Measurements from ENCODE around the gene PTPRF. TPM values are rescaled to one million over a fixed set of nuclear protein-coding genes. Genes with fewer than 3 reads are reported as not detected.

Gene PTPRF
- total RNA-seq, 4 donors from 2014 or later, result 104 to 243 (median 112) TPM

DNA sequence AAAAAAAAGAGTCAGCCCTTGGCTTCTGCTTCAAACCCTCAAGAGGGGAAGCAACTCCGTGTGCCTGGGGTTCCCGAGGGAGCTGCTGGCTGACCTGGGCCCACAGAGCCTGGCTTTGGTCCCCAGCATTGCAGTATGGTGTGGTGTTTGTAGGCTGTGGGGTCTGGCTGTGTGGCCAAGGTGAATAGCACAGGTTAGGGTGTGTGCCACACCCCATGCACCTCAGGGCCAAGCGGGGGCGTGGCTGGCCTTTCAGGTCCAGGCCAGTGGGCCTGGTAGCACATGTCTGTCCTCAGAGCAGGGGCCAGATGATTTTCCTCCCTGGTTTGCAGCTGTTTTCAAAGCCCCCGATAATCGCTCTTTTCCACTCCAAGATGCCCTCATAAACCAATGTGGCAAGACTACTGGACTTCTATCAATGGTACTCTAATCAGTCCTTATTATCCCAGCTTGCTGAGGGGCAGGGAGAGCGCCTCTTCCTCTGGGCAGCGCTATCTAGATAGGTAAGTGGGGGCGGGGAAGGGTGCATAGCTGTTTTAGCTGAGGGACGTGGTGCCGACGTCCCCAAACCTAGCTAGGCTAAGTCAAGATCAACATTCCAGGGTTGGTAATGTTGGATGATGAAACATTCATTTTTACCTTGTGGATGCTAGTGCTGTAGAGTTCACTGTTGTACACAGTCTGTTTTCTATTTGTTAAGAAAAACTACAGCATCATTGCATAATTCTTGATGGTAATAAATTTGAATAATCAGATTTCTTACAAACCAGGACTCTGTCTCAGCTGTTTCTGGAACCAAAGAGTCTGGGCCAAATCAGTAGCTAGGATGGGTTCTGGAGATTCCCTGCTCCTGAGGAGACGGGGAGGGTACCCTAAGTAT is 92.5 kb downstream of the PTPRF start:
- WGBS, 2 donors, result 72 to 83% methylated on average over 10 to 11 of the region's 13 CpGs
- DNase-seq, result no peak

DNA sequence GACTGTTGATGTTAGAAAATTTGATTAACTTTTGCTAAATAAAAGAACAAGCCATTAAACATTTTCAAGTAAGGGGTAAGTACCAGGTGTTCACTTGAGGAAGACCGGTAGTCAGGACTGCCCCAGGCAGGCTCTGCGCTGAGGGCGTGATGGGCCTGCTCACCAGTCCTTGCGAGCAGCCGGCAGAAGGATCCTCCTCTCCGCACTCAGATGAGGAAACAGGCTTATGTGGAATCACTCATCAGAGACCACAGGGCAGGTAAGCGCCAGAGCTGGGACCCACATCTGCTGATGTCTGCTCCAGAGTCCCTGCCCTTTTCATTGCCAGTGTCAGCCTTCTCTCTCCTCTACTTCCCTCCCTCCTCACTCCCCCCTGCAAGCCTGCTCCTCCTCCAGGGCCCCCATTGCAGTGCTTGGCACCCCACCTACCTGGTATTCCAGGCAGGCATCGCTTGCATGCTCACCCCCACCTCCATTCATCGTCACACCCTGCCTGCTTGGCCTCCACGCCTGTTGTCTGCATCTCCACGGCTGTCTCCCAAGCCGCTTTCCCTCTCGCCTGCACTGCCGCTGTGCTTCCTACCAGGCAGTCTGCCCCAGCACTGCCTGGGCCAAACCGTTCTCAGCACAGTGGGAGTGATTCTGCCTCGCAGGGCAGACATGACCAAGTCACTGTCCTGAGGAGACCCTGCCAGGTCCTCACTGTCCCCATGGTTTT is 94.5 kb downstream of the PTPRF start:
- H3K27ac ChIP-seq, result no peak overlapping the region
- peaks cover 13 to 58% (median 18%) of the 10 kb centered on the region in 3 donors for H3K36me3 ChIP-seq
- 85 to 87% methylated on average over 16 of the region's 16 CpGs for WGBS, 2 donors
- no peak for TF ChIP-seq POLR2A (IDR thresholded peaks at IDR 0.05)
- TF ChIP-seq, protein P1, sequence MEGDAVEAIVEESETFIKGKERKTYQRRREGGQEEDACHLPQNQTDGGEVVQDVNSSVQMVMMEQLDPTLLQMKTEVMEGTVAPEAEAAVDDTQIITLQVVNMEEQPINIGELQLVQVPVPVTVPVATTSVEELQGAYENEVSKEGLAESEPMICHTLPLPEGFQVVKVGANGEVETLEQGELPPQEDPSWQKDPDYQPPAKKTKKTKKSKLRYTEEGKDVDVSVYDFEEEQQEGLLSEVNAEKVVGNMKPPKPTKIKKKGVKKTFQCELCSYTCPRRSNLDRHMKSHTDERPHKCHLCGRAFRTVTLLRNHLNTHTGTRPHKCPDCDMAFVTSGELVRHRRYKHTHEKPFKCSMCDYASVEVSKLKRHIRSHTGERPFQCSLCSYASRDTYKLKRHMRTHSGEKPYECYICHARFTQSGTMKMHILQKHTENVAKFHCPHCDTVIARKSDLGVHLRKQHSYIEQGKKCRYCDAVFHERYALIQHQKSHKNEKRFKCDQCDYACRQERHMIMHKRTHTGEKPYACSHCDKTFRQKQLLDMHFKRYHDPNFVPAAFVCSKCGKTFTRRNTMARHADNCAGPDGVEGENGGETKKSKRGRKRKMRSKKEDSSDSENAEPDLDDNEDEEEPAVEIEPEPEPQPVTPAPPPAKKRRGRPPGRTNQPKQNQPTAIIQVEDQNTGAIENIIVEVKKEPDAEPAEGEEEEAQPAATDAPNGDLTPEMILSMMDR (IDR thresholded peaks at IDR 0.05), result no peak
- intact Hi-C loops (cut with DNase I), result no loop called here
- H3K4me1 ChIP-seq, result no peaks in the 10 kb centered on the region
- no peaks in the 10 kb centered on the region for H3K9me3 ChIP-seq
- H3K27me3 ChIP-seq, result no peaks in the 10 kb centered on the region
- DNase-seq, result no peak
- no peak overlapping the region for H3K4me3 ChIP-seq

More for the DNA sequence above, 92.5 kb downstream of the PTPRF start:
- no peak overlapping the region for H3K4me3 ChIP-seq
- TF ChIP-seq, protein P1 (IDR thresholded peaks at IDR 0.05), result no peak
- no peak for TF ChIP-seq POLR2A (IDR thresholded peaks at IDR 0.05)
- H3K4me1 ChIP-seq, result no peaks in the 10 kb centered on the region
- intact Hi-C loops (cut with DNase I), result no loop called here
- peaks cover 29 to 79% (median 34%) of the 10 kb centered on the region in 3 donors for H3K36me3 ChIP-seq
- H3K27ac ChIP-seq, result no peak overlapping the region
- H3K9me3 ChIP-seq, result no peaks in the 10 kb centered on the region
- no peaks in the 10 kb centered on the region for H3K27me3 ChIP-seq

GRCh38 chr1:43632135-43632670 is 101.5 kb downstream of the PTPRF start:
- intact Hi-C loops (cut with DNase I), result no loop called here
- H3K4me1 ChIP-seq, result no peaks in the 10 kb centered on the region
- DNase-seq, result no peak
- no peaks in the 10 kb centered on the region for H3K9me3 ChIP-seq
- no peaks in the 10 kb centered on the region for H3K27me3 ChIP-seq
- WGBS, 2 donors, result 51 to 60% methylated on average over 4 of the region's 4 CpGs
- no peak overlapping the region for H3K4me3 ChIP-seq
- H3K36me3 ChIP-seq, result no peaks in the 10 kb centered on the region
- no peak for TF ChIP-seq POLR2A (IDR thresholded peaks at IDR 0.05)
- TF ChIP-seq, protein P1 (IDR thresholded peaks at IDR 0.05), result no peak
- H3K27ac ChIP-seq, result no peak overlapping the region

GRCh38 chr1:43634721-43635120 is 104.0 kb downstream of the PTPRF start:
- H3K4me3 ChIP-seq, result no peak overlapping the region
- H3K36me3 ChIP-seq, result no peaks in the 10 kb centered on the region
- H3K27ac ChIP-seq, result no peak overlapping the region
- intact Hi-C loops (cut with DNase I), result no loop called here
- no peaks in the 10 kb centered on the region for H3K27me3 ChIP-seq
- 60 to 73% methylated on average over 5 of the region's 5 CpGs for WGBS, 2 donors
- no peaks in the 10 kb centered on the region for H3K9me3 ChIP-seq
- no peak for DNase-seq
- H3K4me1 ChIP-seq, result no peaks in the 10 kb centered on the region
- TF ChIP-seq, protein P1 (IDR thresholded peaks at IDR 0.05), result no peak
- TF ChIP-seq POLR2A (IDR thresholded peaks at IDR 0.05), result no peak

Measured in esophagus squamous epithelium (tissue), 5 donors.